Tibial nerve (tissue), 4 donors: ENCODE measurements around the gene PHLDA2. TPM values are rescaled to one million over a fixed set of nuclear protein-coding genes. Genes with fewer than 3 reads are reported as not detected.

Experiments
- DNase-seq, 2 donors: peaks; one replicate each; pipeline ENCODE4 v3.0.0-alpha.2; 2019; ENCODE audit warnings: low spot score in 2 of 2
- H3K27ac ChIP-seq, 4 donors: fragments of 200-600 bp; sonication (generic) in 3 of 4; one replicate each; pipeline ENCODE4 v1.5.1; 2017 to 2019; ENCODE audit warnings: mild to moderate bottlenecking in 1 of 4
- H3K27me3 ChIP-seq, 2 donors: fragments of 200-600 bp; sonication (generic) in 1 of 2; one replicate each; pipeline versions ENCODE4 v1.5.1 to v1.6.0; 2017 to 2019
- H3K36me3 ChIP-seq, 3 donors: fragments of 200-600 bp; sonication (generic); one replicate each; pipeline ENCODE4 v1.5.1; 2018 to 2019
- H3K4me1 ChIP-seq, 4 donors: fragments of 200-600 bp; sonication (generic) in 3 of 4; one replicate each; pipeline ENCODE4 v1.5.1; 2017 to 2019
- H3K4me3 ChIP-seq, 4 donors: fragments of 200-600 bp; sonication (generic) in 3 of 4; one replicate each; pipeline ENCODE4 v1.5.1; 2017 to 2019; ENCODE audit warnings: mild to moderate bottlenecking in 1 of 4, moderate library complexity in 1 of 4
- H3K9me3 ChIP-seq, 4 donors: fragments of 200-600 bp; sonication (generic) in 3 of 4; one replicate each; pipeline ENCODE4 v1.5.1; 2017 to 2019
- EP300 ChIP-seq, 2 donors: sonication (generic); formaldehyde crosslinking; IDR thresholded peaks; one replicate each; pipeline ENCODE4 v1.6.1; 2017; ENCODE audit warnings: antibody characterized with exemption in 2 of 2, mild to moderate bottlenecking in 1 of 2
- POLR2A ChIP-seq, 2 donors: fragments of 450-650 bp; IDR thresholded peaks; one replicate each; pipeline ENCODE4 v1.6.1; 2017; ENCODE audit warnings: antibody characterized with exemption in 2 of 2, mild to moderate bottlenecking in 2 of 2, moderate library complexity in 2 of 2
- WGBS, 2 donors: methylation state at CpG; one replicate each; pipeline ENCODE4 v1.1.5; 2018; 5-methylcytosine and 5-hydroxymethylcytosine counted together
- total RNA-seq, 4 donors: library from RNA; depleted of rRNA; stranded (reverse); fragments of >200 nt; gene quantifications; one replicate each; pipeline ENCODE4 v1.1.0, GENCODE V29; 2016
- TF ChIP-seq, protein P1 (sequence below), 5 experiments: fragments of 200-600 bp in 3 of 5; fragments of 450-650 bp in 2 of 5; sonication (generic) in 3 of 5; IDR thresholded peaks; one replicate each; pipeline ENCODE4 v1.5.1; 2016 to 2019; ENCODE audit warnings: antibody characterized with exemption in 5 of 5, mild to moderate bottlenecking in 3 of 5, moderate library complexity in 2 of 5

Gene PHLDA2
- total RNA-seq, 4 donors from 2014 or later = 3.3 to 6.1 (median 5.1) TPM

DNA sequence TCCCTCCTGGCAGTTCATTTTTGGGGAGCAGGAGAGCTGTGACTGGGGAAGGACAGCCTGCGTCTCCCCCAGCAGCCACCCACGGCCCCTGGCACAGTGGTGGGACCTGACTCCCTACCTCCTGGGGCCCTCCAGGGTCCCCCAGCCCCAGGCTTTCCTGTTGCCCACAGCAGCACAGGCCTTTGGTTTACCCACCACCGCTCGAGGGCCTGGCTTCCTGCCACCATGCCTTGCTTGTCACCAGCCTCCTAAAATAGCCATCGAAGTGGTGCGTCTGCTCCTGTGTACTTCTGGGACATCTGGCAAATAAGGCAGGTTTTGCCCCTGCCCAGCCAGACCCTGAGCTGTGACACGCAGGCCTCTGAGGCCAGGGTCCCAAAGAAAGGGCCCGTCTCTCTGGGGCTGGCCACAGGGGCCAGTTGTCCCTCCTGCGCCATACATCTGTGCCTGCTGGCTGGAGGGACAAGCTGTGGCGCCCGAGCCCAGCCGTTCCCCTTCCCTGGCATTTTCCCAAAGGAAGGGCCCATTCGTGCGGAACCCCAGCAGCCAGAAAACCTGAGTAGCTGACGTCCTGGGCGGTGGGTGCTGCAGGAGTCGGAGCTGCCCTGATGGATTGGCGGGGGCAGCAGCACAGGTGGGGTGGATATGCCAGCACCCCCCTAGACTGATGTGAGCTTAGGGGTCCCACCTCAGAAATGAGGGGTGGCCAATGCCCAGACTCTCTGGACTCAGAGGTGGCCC, 14.6 kb downstream of the PHLDA2 start:
- Histone ChIP-seq H3K4me3 (no peak overlapping the region), H3K27me3 (peaks cover 0 to 2% of the 10 kb centered on the region in 2 donors), H3K36me3 (no peaks in the 10 kb centered on the region), H3K27ac (no peak overlapping the region), H3K9me3 (no peaks in the 10 kb centered on the region), H3K4me1 (peaks cover 0 to 4% (median 1%) of the 10 kb centered on the region in 4 donors)
- TF ChIP-seq POLR2A (IDR thresholded peaks at IDR 0.05) (no peak), EP300 (IDR thresholded peaks at IDR 0.05) (no peak)
- TF ChIP-seq, protein P1, sequence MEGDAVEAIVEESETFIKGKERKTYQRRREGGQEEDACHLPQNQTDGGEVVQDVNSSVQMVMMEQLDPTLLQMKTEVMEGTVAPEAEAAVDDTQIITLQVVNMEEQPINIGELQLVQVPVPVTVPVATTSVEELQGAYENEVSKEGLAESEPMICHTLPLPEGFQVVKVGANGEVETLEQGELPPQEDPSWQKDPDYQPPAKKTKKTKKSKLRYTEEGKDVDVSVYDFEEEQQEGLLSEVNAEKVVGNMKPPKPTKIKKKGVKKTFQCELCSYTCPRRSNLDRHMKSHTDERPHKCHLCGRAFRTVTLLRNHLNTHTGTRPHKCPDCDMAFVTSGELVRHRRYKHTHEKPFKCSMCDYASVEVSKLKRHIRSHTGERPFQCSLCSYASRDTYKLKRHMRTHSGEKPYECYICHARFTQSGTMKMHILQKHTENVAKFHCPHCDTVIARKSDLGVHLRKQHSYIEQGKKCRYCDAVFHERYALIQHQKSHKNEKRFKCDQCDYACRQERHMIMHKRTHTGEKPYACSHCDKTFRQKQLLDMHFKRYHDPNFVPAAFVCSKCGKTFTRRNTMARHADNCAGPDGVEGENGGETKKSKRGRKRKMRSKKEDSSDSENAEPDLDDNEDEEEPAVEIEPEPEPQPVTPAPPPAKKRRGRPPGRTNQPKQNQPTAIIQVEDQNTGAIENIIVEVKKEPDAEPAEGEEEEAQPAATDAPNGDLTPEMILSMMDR (IDR thresholded peaks at IDR 0.05) = no peak
- DNase-seq = no peak
- 66 to 67% methylated on average over 8 to 9 of the region's 18 CpGs for WGBS, 2 donors

DNA sequence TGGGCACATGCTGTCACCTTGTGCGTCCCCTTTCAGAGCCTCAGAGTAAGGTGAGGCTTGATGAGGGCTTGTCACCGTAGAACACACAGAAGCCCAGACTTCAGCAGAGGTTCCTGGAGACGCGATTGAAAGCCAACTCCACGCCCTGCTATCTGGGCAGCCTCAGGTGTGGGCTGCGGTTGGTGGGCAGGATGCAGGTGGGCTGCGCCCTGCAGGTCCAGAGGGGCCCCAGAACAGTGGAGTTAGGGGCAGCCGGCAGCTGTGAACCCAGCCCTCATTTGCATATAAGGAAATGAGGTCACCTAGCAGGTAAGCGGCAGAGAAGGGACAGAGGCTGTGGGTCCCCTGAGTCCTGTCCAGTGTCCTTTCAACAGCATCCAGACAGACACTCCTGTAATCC, 15.4 kb downstream of the PHLDA2 start:
- Histone ChIP-seq H3K4me3 (no peak overlapping the region), H3K36me3 (no peaks in the 10 kb centered on the region), H3K27ac (no peak overlapping the region), H3K27me3 (peaks cover 0 to 11% of the 10 kb centered on the region in 2 donors), H3K4me1 (peaks cover 0 to 12% (median 5%) of the 10 kb centered on the region in 4 donors), H3K9me3 (no peaks in the 10 kb centered on the region)
- no peak for DNase-seq
- 81 to 88% methylated on average over 7 to 8 of the region's 9 CpGs for WGBS, 2 donors
- TF ChIP-seq, protein P1 (IDR thresholded peaks at IDR 0.05) = no peak
- no peak for TF ChIP-seq EP300 (IDR thresholded peaks at IDR 0.05)

DNA sequence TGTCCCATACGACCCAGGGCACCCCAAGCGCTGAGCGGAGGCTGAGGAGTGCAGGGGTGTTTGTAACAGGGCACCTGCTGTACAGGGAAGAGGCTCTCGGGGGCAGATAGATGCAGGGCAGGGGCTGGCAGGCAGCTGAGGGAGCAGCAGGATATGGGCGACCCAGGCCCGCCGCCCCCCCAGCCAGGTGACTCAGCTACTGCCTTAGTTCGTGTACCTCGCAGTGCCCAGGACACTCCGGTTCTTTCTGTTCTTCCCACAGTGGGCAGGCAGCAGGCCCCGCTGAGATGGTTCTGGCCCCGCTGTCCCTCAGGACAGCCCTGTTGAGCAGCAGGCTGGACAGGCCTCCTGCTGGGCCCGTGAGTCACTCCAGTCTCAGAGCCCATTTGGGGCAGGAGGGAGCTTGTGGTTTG, 16.2 kb downstream of the PHLDA2 start:
- Histone ChIP-seq H3K27me3 (peaks cover 0 to 18% of the 10 kb centered on the region in 2 donors), H3K27ac (peak overlapping the region in 1 of 4 donors; percentile 50), H3K36me3 (peaks cover 0 to 2% (median 0%) of the 10 kb centered on the region in 3 donors), H3K9me3 (no peaks in the 10 kb centered on the region), H3K4me1 (peaks cover 0 to 14% (median 5%) of the 10 kb centered on the region in 4 donors), H3K4me3 (no peak overlapping the region)
- 81 to 87% methylated on average over 13 of the region's 13 CpGs for WGBS, 2 donors
- TF ChIP-seq, protein P1 (IDR thresholded peaks at IDR 0.05) = no peak
- TF ChIP-seq POLR2A (IDR thresholded peaks at IDR 0.05) = no peak
- no peak for TF ChIP-seq EP300 (IDR thresholded peaks at IDR 0.05)
- no peak for DNase-seq

DNA sequence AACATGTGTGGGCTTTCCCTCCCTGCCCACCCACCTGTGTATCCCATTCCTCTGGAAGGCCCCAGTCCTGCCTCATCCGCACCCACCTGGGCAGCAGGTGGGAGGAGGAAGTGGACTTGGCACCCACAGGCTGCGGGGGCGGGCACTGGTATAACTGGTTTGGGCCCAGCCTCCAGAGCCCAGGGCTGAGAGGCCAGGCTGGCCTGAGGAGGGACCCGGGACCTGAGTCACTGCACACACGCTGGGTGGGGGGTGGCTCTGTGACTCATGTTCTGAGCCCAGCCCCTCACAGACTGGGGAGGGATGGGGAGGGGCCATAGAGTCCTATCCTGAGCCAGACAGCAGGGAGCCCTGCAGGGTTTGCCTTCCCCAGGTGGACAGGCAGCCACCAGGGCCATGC, 16.7 kb downstream of the PHLDA2 start:
- no peak for DNase-seq
- 85 to 93% methylated on average over 3 to 4 of the region's 5 CpGs for WGBS, 2 donors

More for the DNA sequence above, 16.7 kb downstream of the PHLDA2 start:
- Histone ChIP-seq H3K9me3 (no peaks in the 10 kb centered on the region), H3K27ac (peak overlapping the region in 1 of 4 donors; percentile 58), H3K36me3 (peaks cover 0 to 8% (median 0%) of the 10 kb centered on the region in 3 donors), H3K4me1 (peaks cover 0 to 14% (median 5%) of the 10 kb centered on the region in 4 donors), H3K27me3 (peaks cover 0 to 24% of the 10 kb centered on the region in 2 donors), H3K4me3 (no peak overlapping the region)
- TF ChIP-seq EP300 (IDR thresholded peaks at IDR 0.05) (no peak), POLR2A (IDR thresholded peaks at IDR 0.05) (no peak)
- TF ChIP-seq, protein P1 (IDR thresholded peaks at IDR 0.05) = no peak
